KMS-11 (cell line): ENCODE measurements around the gene MISP.

Experiments used
- H2AFZ ChIP-seq: fragments of 200-600 bp; sonication (generic); 2 replicates; pipeline ENCODE4 v1.6.1; 2016; ENCODE audit warnings: antibody characterized with exemption, mixed run types, low read depth
- H3K27ac ChIP-seq: fragments of 200-600 bp; sonication (generic); 2 replicates; pipeline ENCODE4 v1.6.1; 2016; ENCODE audit warnings: mild to moderate bottlenecking, mixed run types
- H3K27me3 ChIP-seq: fragments of 200-600 bp; sonication (generic); 2 replicates; pipeline ENCODE4 v1.6.1; 2017; ENCODE audit warnings: mild to moderate bottlenecking, low read depth, mixed run types, moderate library complexity; ENCODE audit not compliant: insufficient read depth
- H3K36me3 ChIP-seq: fragments of 200-600 bp; sonication (generic); 2 replicates; pipeline ENCODE4 v1.6.1; 2017; ENCODE audit warnings: mild to moderate bottlenecking, mixed run types; ENCODE audit not compliant: insufficient read depth
- H3K4me1 ChIP-seq: fragments of 200-600 bp; sonication (generic); 2 replicates; pipeline ENCODE4 v1.6.1; 2016; ENCODE audit warnings: mild to moderate bottlenecking, low read depth, mixed run types; ENCODE audit not compliant: poor library complexity, severe bottlenecking
- H3K4me2 ChIP-seq: fragments of 200-600 bp; sonication (generic); 2 replicates; pipeline ENCODE4 v1.7.0; 2016; ENCODE audit warnings: mild to moderate bottlenecking, mixed run types
- H3K4me3 ChIP-seq: fragments of 200-600 bp; sonication (generic); IDR thresholded peaks from 2 replicates; pipeline ENCODE4 v1.6.1; 2017; ENCODE audit warnings: low read depth, low read length, mixed read lengths; ENCODE audit not compliant: insufficient read depth
- H3K79me2 ChIP-seq: fragments of 200-600 bp; sonication (generic); 2 replicates; pipeline ENCODE4 v1.6.1; 2016; ENCODE audit warnings: low read depth, mixed run types; ENCODE audit not compliant: insufficient read depth
- H3K9ac ChIP-seq: fragments of 200-600 bp; sonication (generic); 2 replicates; pipeline ENCODE4 v1.6.1; 2016; ENCODE audit warnings: mild to moderate bottlenecking, mixed run types
- H4K20me1 ChIP-seq: fragments of 200-600 bp; sonication (generic); 2 replicates; pipeline ENCODE4 v1.6.1; 2016; ENCODE audit warnings: mild to moderate bottlenecking, mixed run types; ENCODE audit not compliant: insufficient read depth
- TF ChIP-seq, protein P1 (sequence below): fragments of 200-600 bp; sonication (generic); conservative IDR thresholded peaks from 2 replicates; pipeline ENCODE4 v1.6.1; 2017; ENCODE audit warnings: low read depth, mild to moderate bottlenecking, antibody characterized with exemption, low read length, moderate library complexity, mixed read lengths

Gene MISP

GRCh38 chr19:718991-719512 lies 31.9 kb upstream of the MISP start:
- no peak overlapping the region for H3K4me2 ChIP-seq
- H3K79me2 ChIP-seq, result no peaks in the 10 kb centered on the region
- H3K36me3 ChIP-seq, result no peaks in the 10 kb centered on the region
- no peaks in the 10 kb centered on the region for H3K4me1 ChIP-seq
- H2AFZ ChIP-seq, result no peak overlapping the region
- no peak overlapping the region for H3K9ac ChIP-seq
- no peaks in the 10 kb centered on the region for H4K20me1 ChIP-seq
- H3K4me3 ChIP-seq, result no peak overlapping the region
- no peak overlapping the region for H3K27ac ChIP-seq
- TF ChIP-seq, protein P1, sequence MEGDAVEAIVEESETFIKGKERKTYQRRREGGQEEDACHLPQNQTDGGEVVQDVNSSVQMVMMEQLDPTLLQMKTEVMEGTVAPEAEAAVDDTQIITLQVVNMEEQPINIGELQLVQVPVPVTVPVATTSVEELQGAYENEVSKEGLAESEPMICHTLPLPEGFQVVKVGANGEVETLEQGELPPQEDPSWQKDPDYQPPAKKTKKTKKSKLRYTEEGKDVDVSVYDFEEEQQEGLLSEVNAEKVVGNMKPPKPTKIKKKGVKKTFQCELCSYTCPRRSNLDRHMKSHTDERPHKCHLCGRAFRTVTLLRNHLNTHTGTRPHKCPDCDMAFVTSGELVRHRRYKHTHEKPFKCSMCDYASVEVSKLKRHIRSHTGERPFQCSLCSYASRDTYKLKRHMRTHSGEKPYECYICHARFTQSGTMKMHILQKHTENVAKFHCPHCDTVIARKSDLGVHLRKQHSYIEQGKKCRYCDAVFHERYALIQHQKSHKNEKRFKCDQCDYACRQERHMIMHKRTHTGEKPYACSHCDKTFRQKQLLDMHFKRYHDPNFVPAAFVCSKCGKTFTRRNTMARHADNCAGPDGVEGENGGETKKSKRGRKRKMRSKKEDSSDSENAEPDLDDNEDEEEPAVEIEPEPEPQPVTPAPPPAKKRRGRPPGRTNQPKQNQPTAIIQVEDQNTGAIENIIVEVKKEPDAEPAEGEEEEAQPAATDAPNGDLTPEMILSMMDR, result no peak
- peaks cover 83% of the 10 kb centered on the region for H3K27me3 ChIP-seq

DNA sequence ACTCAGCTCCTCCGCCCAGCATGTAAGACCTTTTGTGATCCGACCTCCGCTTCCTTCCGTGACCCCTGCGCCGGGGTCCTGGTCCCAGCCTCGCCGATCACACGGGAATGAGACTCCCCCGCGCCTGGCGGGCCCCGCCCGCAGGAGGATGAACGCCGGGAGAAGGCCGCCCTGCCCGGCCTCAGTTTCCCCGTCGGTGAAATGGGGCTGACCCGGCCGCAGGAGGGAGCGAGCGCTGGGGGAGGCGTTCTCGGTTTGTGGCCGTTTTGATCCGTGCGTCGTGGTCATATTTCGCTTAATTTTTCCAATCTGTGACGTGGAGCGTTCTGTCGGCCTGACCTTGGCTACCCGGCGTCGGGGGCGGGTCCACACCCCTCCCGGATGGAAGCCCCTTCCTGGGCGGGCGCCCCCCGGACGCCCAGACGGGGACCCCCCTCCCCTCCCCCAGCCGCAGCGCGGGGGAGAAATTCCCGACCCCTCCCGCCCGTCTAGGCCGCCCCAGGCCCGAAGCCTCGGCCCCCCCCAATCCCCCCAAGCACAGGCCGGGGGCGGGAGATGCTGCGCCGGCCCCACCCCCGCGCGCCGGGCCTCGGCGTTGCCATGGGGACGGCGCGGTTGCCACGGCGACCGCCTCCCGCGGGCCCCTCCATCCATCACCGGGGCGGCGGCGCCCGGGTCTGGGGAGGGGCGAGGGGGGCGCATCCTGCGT lies 31.1 kb upstream of the MISP start:
- Histone ChIP-seq H3K9ac (no peak overlapping the region), H2AFZ (no peak overlapping the region), H3K36me3 (no peaks in the 10 kb centered on the region), H3K79me2 (no peaks in the 10 kb centered on the region), H3K27ac (no peak overlapping the region), H3K4me3 (no peak overlapping the region), H4K20me1 (no peaks in the 10 kb centered on the region), H3K4me2 (no peak overlapping the region), H3K27me3 (peaks cover 87% of the 10 kb centered on the region), H3K4me1 (no peaks in the 10 kb centered on the region)
- TF ChIP-seq, protein P1, result no peak

DNA sequence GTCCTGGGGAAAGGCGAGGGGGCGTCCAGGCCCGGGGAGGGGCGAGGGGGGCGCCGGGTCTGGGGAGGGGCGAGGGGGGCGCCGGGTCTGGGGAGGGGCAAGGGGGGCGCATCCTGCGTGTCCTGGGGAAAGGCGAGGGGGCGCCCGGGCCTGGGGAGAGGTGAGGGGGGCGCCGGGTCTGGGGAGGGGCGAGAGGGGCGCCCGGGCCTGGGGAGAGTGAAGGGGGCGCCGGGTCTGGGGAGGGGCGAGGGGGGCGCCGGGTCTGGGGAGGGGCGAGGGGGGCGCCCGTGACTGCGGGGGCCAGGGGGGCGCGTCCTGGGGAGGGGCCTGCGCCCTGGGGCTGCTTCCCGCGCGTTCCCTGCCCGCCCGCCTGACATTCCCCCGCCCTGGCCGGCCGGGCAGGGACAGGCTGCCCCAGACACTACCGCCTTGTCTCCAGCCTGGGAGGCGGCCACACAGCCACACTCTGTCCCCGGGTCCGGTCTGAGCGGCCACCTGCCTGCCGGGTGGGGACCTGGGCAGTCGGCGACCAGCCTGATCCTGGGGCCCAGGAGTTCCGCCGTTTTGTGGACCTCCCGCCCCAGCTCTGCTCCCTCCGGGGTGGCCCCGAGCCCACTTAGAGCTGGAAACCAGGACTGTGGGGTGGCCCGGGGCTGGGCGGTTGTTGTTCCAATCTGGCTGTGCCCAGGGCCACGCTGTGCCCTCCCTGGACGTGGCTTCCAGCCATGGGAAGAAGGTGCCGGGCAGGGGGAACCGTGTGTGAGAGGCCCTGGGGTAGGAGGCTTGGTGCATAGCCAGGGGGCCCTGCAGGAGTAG lies 30.4 kb upstream of the MISP start:
- Histone ChIP-seq H3K27ac (no peak overlapping the region), H2AFZ (no peak overlapping the region), H3K4me1 (no peaks in the 10 kb centered on the region), H3K79me2 (no peaks in the 10 kb centered on the region), H3K9ac (no peak overlapping the region), H3K36me3 (no peaks in the 10 kb centered on the region), H3K4me3 (no peak overlapping the region), H3K27me3 (peaks cover 87% of the 10 kb centered on the region), H3K4me2 (no peak overlapping the region), H4K20me1 (no peaks in the 10 kb centered on the region)
- TF ChIP-seq, protein P1, result no peak

DNA sequence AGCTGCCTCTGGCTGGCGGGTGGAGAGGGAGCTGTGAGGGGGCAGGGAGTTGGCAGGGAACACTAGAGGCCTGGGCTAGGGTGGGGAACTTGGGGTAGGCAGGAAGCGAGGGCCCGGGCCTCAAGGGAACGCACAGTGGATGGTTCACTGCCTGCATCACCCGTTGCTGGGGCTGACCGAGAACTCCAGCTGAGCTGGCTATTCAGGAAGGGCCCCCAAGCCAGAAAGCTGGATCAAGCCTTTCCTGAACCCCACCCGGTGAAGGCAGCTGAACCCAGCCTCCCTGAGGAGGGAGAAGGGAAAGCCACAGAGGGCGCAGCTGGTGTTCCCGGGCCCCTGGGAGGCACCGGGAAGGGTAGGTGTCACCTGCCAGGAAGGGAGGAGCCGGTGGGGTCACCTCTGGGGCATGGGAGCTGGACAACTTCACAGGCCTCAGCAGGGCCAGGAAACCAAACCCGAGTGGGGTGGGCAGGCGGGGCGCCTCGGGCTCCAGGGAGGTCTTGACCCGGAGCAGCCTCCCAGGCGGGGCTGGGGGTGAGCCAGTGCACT lies 28.3 kb upstream of the MISP start:
- H4K20me1 ChIP-seq, result no peaks in the 10 kb centered on the region
- no peak overlapping the region for H3K9ac ChIP-seq
- TF ChIP-seq, protein P1, result no peak
- H3K79me2 ChIP-seq, result no peaks in the 10 kb centered on the region
- H3K4me1 ChIP-seq, result no peaks in the 10 kb centered on the region
- peaks cover 86% of the 10 kb centered on the region for H3K27me3 ChIP-seq
- H3K4me3 ChIP-seq, result no peak overlapping the region
- H3K36me3 ChIP-seq, result no peaks in the 10 kb centered on the region
- no peak overlapping the region for H3K4me2 ChIP-seq
- no peak overlapping the region for H3K27ac ChIP-seq
- H2AFZ ChIP-seq, result no peak overlapping the region
